ENCODE measurements around the gene RELB. TPM values are rescaled to one million over a fixed set of nuclear protein-coding genes. Genes with fewer than 3 reads are reported as not detected.

Gene RELB
- polyA plus RNA-seq, 1 experiment: 9.9 TPM

GRCh38 chr19:44972802-44973201 lies 28.5 kb upstream of the RELB start:
- DNase-seq (ENCODE audit: low read depth, low spot score): no peak
- POLR2A ChIA-PET: no interaction called here

GRCh38 chr19:44973982-44974735 lies 27.1 kb upstream of the RELB start:
- H3K27me3 ChIP-seq (ENCODE audit: control insufficient read depth, insufficient read depth, low read length): no peaks in the 10 kb centered on the region
- ChIA-PET CTCF (interaction anchor here (1.0 to 1.5 kb wide), 3 partner anchors 10 to 22 kb away, joined by 3 to 4 read pairs (median 4); no protein-coding TSS in a partner anchor), POLR2A (no interaction called here)
- H3K27ac ChIP-seq (ENCODE audit: low read depth, low read length): no peak overlapping the region
- no peak for TF ChIP-seq CTCF (IDR thresholded peaks at IDR 0.05; ENCODE audit: low read depth, low read length)
- no peaks in the 10 kb centered on the region for H3K9me3 ChIP-seq (ENCODE audit: control insufficient read depth, insufficient read depth, low read length)
- DNase-seq (ENCODE audit: low read depth, low spot score): no peak
- no peak overlapping the region for H3K4me3 ChIP-seq (ENCODE audit: low read depth, low read length)

More at GRCh38 chr19:44972802-44973201, 28.5 kb upstream of the RELB start:
- H3K27ac ChIP-seq (ENCODE audit: low read depth, low read length): no peak overlapping the region
- H3K4me3 ChIP-seq (ENCODE audit: low read depth, low read length): no peak overlapping the region
- H3K9me3 ChIP-seq (ENCODE audit: control insufficient read depth, insufficient read depth, low read length): no peaks in the 10 kb centered on the region
- no peaks in the 10 kb centered on the region for H3K27me3 ChIP-seq (ENCODE audit: control insufficient read depth, insufficient read depth, low read length)
- CTCF ChIA-PET: no interaction called here
- TF ChIP-seq CTCF (IDR thresholded peaks at IDR 0.05; ENCODE audit: low read depth, low read length): no peak

GRCh38 chr19:44974857-44975256 lies 26.4 kb upstream of the RELB start:
- ChIA-PET POLR2A (no interaction called here), CTCF (interaction anchor here (1.4 to 1.5 kb wide), 2 partner anchors 15 to 23 kb away, joined by 4 read pairs; no protein-coding TSS in a partner anchor)
- Histone ChIP-seq H3K4me3 (ENCODE audit: low read depth, low read length) (no peak overlapping the region), H3K27me3 (ENCODE audit: control insufficient read depth, insufficient read depth, low read length) (no peaks in the 10 kb centered on the region), H3K27ac (ENCODE audit: low read depth, low read length) (no peak overlapping the region), H3K9me3 (ENCODE audit: control insufficient read depth, insufficient read depth, low read length) (no peaks in the 10 kb centered on the region)
- TF ChIP-seq CTCF (IDR thresholded peaks at IDR 0.05; ENCODE audit: low read depth, low read length): no peak
- no peak for DNase-seq (ENCODE audit: low read depth, low spot score)

- H3K27me3 ChIP-seq (ENCODE audit: control insufficient read depth, insufficient read depth, low read length): no peaks in the 10 kb centered on the region
- H3K9me3 ChIP-seq (ENCODE audit: control insufficient read depth, insufficient read depth, low read length): no peaks in the 10 kb centered on the region
- CTCF ChIA-PET: no interaction called here
- DNase-seq (ENCODE audit: low read depth, low spot score): no peak
- POLR2A ChIA-PET: no interaction called here
- no peak overlapping the region for H3K4me3 ChIP-seq (ENCODE audit: low read depth, low read length)
- TF ChIP-seq CTCF (IDR thresholded peaks at IDR 0.05; ENCODE audit: low read depth, low read length): no peak
- no peak overlapping the region for H3K27ac ChIP-seq (ENCODE audit: low read depth, low read length)
These were observed 25.8 kb upstream of the RELB start for GRCh38 chr19:44975444-44975843.

GRCh38 chr19:44984005-44984404 lies 17.3 kb upstream of the RELB start:
- no peak overlapping the region for H3K4me3 ChIP-seq (ENCODE audit: low read depth, low read length)

More at GRCh38 chr19:44984005-44984404, 17.3 kb upstream of the RELB start:
- H3K27me3 ChIP-seq (ENCODE audit: control insufficient read depth, insufficient read depth, low read length): no peaks in the 10 kb centered on the region
- no peaks in the 10 kb centered on the region for H3K9me3 ChIP-seq (ENCODE audit: control insufficient read depth, insufficient read depth, low read length)
- CTCF ChIA-PET: interaction anchor here (0.9 kb wide), 1 partner anchor 75 kb away, joined by 3 read pairs; no protein-coding TSS in a partner anchor
- no peak for DNase-seq (ENCODE audit: low read depth, low spot score)
- H3K27ac ChIP-seq (ENCODE audit: low read depth, low read length): no peak overlapping the region
- POLR2A ChIA-PET: no interaction called here
- no peak for TF ChIP-seq CTCF (IDR thresholded peaks at IDR 0.05; ENCODE audit: low read depth, low read length)

Data from AG04450 (cell line).